HFFc6 (cell line): Measurements from ENCODE around the gene SLC5A6. TPM values are rescaled to one million over a fixed set of nuclear protein-coding genes. Genes with fewer than 3 reads are reported as not detected.

Experiments
- DNase-seq: peaks from one replicate; pipeline ENCODE4 v3.0.0-alpha.2; 2018
- H3K27ac Mint-ChIP-seq: 2 replicates; pipeline ENCODE4 v1.8.0; 2020; ENCODE audit warnings: mild to moderate bottlenecking, mixed read lengths
- H3K27me3 Mint-ChIP-seq: 2 replicates; pipeline ENCODE4 v1.8.0; 2021; ENCODE audit warnings: mild to moderate bottlenecking, moderate library complexity, mixed read lengths; ENCODE audit not compliant: insufficient read depth
- H3K36me3 Mint-ChIP-seq: 2 replicates; pipeline ENCODE4 v1.8.0; 2021; ENCODE audit warnings: low read depth, mixed read lengths
- H3K4me1 Mint-ChIP-seq: 2 replicates; pipeline ENCODE4 v1.8.0; 2020; ENCODE audit warnings: low read depth, mixed read lengths
- H3K4me3 Mint-ChIP-seq: 2 replicates; pipeline ENCODE4 v1.8.0; 2020; ENCODE audit warnings: mild to moderate bottlenecking, moderate library complexity, mixed read lengths
- H3K9me3 Mint-ChIP-seq: 2 replicates; pipeline ENCODE4 v1.8.0; 2020; ENCODE audit warnings: mild to moderate bottlenecking, mixed read lengths
- total RNA-seq, 6 experiments: library from RNA; stranded (reverse); fragmentation: NEBNext Ultra II Directional; extraction: Animal tissue kit (Norgen Biotek cat#: 25700); gene quantifications; 2 replicates in 1 of 6; 3 replicates in 5 of 6; pipeline ENCODE4 v1.2.3, GENCODE V29; 2021
- TF ChIP-seq, protein P1 (sequence below): fragments of 200-600 bp; sonication (generic); IDR thresholded peaks from 2 replicates; pipeline ENCODE4 v1.5.0; 2021; ENCODE audit warnings: antibody characterized with exemption, mild to moderate bottlenecking

Gene SLC5A6
- total RNA-seq, 6 experiments from 2014 or later: 23.6 to 32.6 (median 25.5) TPM

DNA sequence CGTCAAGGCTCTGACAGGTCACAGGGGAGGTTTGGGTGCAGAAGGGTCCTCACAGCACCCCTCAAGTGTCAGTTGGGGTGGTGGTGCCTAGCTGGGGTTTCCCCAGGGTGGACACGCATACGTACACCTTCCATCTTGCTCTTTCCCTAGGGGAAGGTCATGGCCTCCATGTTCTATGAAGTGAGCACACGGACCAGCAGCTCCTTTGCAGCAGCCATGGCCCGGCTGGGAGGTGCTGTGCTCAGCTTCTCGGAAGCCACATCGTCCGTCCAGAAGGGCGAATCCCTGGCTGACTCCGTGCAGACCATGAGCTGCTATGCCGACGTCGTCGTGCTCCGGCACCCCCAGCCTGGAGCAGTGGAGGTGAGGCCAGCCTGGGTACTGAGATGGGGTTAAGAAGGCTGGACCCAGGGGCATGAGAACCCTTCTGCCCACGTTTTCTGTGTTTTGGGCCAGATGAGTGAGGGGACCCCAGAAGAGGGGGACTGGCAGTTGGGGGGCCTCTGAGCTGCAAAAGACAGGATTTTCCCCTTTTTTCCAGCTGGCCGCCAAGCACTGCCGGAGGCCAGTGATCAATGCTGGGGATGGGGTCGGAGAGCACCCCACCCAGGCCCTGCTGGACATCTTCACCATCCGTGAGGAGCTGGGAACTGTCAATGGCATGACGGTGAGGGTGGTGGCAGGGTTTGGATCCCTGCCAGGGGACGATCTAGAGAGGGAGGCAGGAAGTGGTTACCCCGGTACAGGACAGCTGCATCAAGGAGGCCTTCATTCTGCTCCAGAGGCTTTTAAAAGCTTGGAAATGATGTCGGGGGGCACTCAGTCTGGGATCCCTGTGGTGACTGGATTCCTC is 29.9 kb upstream of the SLC5A6 start:
- no peak overlapping the region for H3K4me3 Mint-ChIP-seq
- no peak overlapping the region for H3K27ac Mint-ChIP-seq
- TF ChIP-seq, protein P1, sequence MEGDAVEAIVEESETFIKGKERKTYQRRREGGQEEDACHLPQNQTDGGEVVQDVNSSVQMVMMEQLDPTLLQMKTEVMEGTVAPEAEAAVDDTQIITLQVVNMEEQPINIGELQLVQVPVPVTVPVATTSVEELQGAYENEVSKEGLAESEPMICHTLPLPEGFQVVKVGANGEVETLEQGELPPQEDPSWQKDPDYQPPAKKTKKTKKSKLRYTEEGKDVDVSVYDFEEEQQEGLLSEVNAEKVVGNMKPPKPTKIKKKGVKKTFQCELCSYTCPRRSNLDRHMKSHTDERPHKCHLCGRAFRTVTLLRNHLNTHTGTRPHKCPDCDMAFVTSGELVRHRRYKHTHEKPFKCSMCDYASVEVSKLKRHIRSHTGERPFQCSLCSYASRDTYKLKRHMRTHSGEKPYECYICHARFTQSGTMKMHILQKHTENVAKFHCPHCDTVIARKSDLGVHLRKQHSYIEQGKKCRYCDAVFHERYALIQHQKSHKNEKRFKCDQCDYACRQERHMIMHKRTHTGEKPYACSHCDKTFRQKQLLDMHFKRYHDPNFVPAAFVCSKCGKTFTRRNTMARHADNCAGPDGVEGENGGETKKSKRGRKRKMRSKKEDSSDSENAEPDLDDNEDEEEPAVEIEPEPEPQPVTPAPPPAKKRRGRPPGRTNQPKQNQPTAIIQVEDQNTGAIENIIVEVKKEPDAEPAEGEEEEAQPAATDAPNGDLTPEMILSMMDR: no peak
- no peaks in the 10 kb centered on the region for H3K9me3 Mint-ChIP-seq
- no peak for DNase-seq
- H3K4me1 Mint-ChIP-seq: no peaks in the 10 kb centered on the region
- H3K36me3 Mint-ChIP-seq: peaks cover 20% of the 10 kb centered on the region
- H3K27me3 Mint-ChIP-seq: peaks cover 2% of the 10 kb centered on the region

DNA sequence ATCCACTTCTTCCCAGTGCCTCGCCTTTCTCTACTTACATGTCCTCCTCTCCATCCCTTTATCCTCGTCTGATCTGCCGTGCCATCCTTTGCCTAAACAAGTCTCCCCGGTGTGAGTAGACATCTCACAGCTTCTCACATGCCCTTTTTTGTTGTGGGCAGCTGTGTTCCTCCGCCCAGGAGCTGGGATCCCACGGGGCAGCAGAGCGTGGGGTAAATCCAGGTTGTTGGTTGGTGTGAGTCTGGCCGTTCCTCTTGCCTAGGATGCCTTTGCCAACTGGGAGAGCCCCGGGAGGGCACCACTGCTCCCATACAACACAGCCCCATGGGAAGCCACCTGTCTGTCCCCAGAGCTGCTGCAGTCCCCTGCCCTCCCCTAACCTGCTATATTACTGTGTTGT is 28.3 kb upstream of the SLC5A6 start:
- no peak for DNase-seq
- H3K36me3 Mint-ChIP-seq: peaks cover 29% of the 10 kb centered on the region

DNA sequence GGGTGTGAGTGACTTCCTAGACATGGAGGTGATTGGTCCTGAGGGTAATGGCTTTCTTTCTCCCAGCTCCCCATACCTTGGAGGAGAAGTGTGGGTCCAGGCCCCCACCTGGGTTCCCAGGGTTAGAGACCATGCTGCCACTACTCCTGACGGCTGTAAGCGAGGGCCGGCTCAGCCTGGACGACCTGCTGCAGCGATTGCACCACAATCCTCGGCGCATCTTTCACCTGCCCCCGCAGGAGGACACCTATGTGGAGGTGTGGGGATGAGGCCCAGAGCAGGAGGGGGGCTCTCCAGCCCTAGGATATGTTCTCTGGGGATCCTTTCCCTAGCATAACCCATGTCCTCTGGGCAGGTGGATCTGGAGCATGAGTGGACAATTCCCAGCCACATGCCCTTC is 26.9 kb upstream of the SLC5A6 start:
- H3K4me1 Mint-ChIP-seq: no peaks in the 10 kb centered on the region
- peaks cover 33% of the 10 kb centered on the region for H3K36me3 Mint-ChIP-seq
- H3K9me3 Mint-ChIP-seq: no peaks in the 10 kb centered on the region
- no peak for DNase-seq
- peaks cover 2% of the 10 kb centered on the region; the same call in 1 of the 2 replicates for H3K27me3 Mint-ChIP-seq
- H3K4me3 Mint-ChIP-seq: no peak overlapping the region
- no peak overlapping the region for H3K27ac Mint-ChIP-seq
- TF ChIP-seq, protein P1: no peak

More for the DNA sequence above, 28.3 kb upstream of the SLC5A6 start:
- Mint-ChIP-seq H3K27ac (no peak overlapping the region), H3K4me1 (no peaks in the 10 kb centered on the region), H3K9me3 (no peaks in the 10 kb centered on the region), H3K4me3 (no peak overlapping the region), H3K27me3 (peaks cover 2% of the 10 kb centered on the region; the same call in 1 of the 2 replicates)
- TF ChIP-seq, protein P1: no peak

DNA sequence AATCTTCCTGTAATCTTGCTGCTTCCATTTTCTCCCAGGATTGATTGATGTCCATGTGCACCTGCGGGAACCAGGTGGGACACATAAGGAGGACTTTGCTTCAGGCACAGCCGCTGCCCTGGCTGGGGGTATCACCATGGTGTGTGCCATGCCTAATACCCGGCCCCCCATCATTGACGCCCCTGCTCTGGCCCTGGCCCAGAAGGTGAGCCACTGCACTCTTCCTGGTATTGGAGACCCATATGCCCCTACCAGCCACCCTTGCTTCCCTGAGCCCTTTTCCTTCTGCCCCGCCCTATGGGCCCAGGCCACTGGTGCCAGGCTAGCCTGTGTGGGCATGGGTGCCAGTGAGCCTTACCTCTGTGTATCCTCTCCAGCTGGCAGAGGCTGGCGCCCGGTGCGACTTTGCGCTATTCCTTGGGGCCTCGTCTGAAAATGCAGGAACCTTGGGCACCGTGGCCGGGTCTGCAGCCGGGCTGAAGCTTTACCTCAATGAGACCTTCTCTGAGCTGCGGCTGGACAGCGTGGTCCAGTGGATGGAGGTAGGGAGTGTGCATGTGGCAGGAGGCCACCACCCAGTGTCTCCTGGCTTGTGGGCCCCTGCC is 25.4 kb upstream of the SLC5A6 start:
- Mint-ChIP-seq H3K4me1 (no peaks in the 10 kb centered on the region), H3K36me3 (peaks cover 40% of the 10 kb centered on the region), H3K9me3 (no peaks in the 10 kb centered on the region), H3K4me3 (no peak overlapping the region), H3K27me3 (peaks cover 2% of the 10 kb centered on the region; the same call in 1 of the 2 replicates), H3K27ac (no peak overlapping the region)
- TF ChIP-seq, protein P1: no peak
- DNase-seq: no peak

DNA sequence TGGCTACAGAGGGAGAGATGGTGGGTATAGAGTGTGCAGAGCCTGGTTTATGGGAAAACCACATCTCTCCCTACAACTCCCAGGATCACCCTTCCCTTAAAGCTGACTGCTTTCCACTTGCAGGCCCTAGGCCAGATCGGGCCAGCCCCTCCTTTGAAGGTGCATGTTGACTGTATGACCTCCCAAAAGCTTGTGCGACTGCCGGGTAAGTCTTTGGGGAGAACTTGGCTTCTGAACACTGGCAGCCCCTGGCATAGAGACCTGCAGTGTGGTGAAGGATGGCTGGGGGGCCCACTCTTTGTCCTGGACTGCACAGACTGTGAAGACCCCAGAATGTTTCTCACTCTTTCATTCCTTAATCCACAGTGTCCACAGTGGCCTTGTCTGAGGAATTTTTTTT is 24.6 kb upstream of the SLC5A6 start:
- Mint-ChIP-seq H3K4me1 (no peaks in the 10 kb centered on the region), H3K9me3 (no peaks in the 10 kb centered on the region), H3K27ac (no peak overlapping the region), H3K36me3 (peaks cover 43% of the 10 kb centered on the region), H3K4me3 (no peak overlapping the region), H3K27me3 (no peaks in the 10 kb centered on the region; the same call in 1 of the 2 replicates)
- no peak for DNase-seq
- TF ChIP-seq, protein P1: no peak
